HG02588 (cell line): ENCODE data around the gene TMEM208.

Experiments used
- ATAC-seq: cut with Tn5 transposase; IDR thresholded peaks from one replicate; pipeline ENCODE4 v1.9.1; 2021; ENCODE audit warnings: mild to moderate bottlenecking, moderate library complexity; ENCODE audit not compliant: unreplicated experiment

The TMEM208 gene

DNA sequence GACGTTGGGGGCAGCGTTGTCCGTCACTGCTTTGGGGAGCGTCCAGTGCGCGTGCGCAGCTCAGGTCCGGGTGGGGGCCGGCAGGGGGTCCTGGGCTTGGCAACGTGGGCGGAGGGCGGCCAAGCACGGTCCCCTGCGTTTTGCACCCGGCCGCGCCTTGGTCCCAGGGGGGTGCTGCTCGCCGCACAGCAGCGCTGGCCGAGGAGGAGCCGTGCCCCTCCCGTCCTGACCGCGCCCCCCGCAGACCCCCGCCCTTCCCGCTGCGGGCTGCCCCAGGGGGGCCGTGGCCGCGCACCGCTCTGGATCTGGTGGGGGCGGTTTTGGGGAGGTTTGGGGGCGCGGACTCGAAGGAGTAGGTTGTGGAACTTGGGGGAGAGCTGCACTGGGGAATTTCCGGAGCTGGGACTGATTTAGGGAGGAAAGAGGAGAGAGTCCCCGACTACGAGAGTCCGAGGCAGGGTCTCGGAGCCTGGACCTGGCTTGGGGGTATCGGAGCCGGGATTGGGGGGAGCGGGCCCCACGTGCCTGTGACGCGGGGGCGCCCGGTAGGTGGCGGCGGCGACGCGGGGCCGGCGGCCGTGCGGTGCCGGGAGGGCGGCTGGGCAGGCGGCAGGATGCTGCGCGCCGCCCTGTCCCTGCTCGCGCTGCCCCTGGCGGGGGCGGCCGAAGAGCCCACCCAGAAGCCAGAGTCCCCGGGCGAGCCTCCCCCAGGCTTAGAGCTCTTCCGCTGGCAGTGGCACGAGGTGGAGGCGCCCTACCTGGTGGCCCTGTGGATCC is 21.7 kb downstream of the TMEM208 start, which contains the start of gene SLC9A5:
Gene SLC9A5, plus strand, starts transcription at position 579 of the 777 bp plus-strand sequence. Its CDS starts 36 bp downstream, at position 615.
- ATAC-seq: no peak

DNA sequence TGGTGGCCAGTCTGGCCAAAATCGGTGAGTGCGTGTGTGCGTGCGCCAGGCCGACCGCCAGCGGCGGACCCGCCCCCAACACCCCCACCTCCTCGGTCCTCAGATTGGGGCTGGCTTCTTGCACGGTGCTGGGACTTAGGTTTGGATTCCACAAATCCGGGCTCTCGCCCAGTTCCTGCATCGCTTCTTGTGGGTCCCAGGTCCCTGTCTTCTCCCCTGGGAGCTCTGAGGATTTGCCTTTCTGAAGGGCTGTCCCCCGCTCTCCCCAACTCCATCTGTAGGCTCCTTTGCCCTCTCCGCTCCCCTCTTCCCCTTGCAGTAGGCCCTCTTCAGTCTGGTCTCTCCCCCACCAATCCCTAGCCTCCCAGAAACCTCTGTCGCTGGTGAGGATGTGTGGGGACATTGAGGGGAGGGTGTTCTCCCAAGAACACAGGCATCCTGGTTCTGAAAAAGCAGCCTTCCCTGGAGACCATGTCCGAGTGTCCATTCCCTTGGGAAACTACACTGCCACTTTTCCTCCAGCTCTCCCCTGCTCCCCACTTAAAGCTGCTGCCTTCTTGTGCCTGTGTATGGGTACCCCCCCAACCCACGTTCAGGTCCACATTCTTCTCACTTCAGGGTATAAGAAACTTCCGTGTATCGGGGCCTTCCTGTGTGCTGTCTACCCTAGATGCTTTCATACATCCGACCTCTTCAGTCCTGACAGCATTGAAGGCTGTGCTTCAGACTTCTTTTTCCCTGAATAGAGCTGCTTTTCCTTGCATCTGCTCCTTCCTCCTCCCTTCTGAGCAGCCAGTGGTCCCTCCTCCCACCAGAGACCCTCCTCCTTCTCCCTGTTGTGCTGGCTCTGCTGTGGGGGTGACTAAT is 22.5 kb downstream of the TMEM208 start:
- no peak for ATAC-seq

- ATAC-seq: no peak
Measured at GRCh38 chr16:67250045-67250327, 23.1 kb downstream of the TMEM208 start.

DNA sequence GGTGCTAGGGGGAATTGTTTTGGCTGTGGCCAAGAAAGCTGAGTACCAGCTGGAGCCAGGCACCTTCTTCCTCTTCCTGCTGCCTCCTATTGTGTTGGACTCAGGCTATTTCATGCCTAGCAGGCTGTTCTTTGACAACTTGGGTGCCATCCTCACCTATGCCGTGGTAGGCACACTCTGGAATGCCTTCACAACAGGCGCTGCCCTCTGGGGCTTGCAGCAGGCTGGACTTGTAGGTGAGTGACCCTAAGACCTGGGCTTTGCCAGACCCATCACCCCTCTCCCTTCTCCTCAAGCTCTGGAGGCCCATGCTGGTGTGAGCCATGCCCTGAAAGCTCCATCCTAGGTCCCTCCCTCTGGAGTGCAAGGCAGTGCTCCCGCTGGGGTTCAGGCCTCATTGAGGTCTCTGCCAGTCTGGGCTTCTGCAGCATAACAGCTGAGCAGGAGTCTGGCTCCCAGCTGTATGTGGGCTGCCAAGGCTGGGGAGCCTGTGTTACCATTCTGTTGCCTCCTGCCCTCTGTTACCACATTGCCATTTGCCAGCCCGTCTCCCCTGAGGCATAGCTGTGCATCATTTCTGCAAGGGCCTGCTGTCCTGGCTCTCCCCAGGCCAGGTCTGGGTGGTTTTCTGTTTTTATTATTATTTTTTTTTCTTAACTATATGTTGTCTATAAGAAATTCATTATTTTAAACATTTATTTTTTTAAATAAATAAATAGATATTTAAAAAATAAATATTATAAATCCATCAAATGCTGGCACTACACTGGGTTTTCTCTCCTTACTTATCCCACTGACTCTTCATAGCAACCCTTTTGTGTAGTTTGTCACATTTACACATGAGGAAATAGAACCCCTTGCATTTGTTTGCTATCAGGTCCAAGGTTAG is 25.9 kb downstream of the TMEM208 start:
- ATAC-seq: no peak

DNA sequence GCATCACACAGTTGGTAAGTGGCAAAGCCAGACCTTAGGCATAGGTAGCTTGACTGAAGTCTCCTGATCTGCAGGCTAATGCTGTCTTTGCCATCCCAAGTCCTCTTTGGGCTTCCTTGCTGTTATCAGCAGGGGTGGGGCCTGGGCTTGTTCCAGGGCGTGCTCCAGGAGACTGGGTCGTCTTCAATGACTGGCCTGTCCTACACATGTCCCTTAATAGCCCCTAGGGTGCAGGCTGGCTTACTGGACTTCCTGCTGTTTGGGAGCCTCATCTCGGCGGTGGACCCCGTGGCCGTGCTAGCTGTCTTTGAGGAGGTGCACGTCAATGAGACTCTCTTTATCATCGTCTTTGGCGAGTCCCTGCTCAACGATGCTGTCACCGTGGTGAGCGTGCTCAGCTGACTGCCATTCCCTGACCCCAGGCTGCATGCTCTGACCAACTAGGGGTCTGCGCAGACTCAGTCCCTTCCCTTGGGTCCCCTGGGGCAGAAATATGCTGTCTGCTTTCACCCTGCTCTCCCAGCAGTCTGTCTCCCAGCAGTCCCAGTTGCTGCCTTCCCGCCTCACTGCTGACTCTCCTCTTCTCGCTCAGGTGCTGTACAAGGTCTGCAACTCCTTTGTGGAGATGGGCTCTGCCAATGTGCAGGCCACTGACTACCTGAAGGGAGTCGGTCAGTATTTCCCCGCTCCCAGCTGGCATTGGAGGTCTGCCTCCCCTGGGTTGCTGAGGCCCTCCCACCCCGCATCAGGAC is 28.0 kb downstream of the TMEM208 start:
- ATAC-seq: no peak

GRCh38 chr16:67255553-67256221 is 28.8 kb downstream of the TMEM208 start:
- ATAC-seq: no peak

GRCh38 chr16:67256701-67257230 is 29.8 kb downstream of the TMEM208 start:
- no peak for ATAC-seq

DNA sequence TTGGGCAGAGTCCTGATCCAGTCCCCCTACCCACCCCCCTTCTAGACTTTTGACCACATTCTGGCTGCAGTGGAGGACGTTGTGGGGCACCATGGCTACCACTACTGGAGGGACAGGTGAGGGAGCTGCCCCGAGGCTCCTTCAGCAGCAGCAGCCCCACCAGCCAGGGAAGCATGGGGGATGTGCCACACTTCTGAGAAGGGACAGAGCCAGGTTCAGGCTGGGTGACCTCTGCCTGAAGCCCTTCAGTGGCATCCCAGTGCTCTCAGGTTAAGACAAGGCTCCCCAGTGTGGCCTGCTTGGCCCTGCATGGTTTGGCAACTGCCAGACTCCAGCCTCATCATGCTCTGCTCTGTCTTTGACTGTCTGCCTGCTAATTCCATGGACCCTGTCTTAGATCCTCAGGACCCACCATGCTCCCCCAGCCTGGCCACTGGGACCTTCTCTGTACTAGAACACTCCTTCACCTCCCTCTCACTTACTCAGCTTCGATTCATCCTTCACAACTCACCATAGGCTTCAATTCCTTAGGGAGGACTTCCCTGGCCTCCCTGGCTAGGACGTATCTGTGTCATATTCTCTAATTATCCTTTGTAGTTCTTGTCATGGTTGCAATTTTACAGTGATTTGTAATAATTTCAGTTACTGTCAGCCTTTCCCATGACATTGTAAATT is 30.7 kb downstream of the TMEM208 start:
- no peak for ATAC-seq

GRCh38 chr16:67258161-67258835 is 31.4 kb downstream of the TMEM208 start:
- ATAC-seq: no peak

- ATAC-seq: no peak
Measured at GRCh38 chr16:67259705-67260104, 32.8 kb downstream of the TMEM208 start.

DNA sequence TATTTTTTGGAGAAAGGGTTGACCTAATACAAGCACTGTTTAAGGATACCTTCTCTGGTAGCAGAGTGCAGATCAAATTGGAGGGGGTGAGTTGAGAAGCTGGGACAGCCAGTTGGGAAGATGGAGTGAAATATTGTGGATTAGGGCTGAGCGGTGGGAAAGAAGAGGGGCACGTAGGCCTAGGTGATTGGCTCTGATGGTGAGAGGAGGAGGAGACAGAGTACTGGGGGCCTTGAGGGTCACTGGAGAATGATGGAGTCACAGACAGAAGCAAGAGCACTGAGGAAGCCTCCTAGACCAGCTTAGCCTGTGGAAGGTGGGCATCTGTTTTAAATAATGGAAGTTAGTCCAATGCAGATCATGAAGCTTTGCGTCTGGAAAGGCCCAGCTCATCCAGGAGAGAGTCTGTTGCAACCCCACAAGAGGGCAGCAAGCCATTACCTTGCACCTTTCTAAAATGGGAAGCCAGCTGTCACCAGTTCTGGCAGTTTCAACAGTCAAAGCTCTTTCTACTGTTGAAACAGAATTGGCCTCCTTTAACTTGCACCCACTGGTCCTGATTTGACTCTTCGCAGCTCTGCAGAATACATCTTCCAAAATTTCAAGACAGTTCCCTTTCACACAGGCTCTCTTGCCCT is 33.6 kb downstream of the TMEM208 start:
- ATAC-seq: no peak

DNA sequence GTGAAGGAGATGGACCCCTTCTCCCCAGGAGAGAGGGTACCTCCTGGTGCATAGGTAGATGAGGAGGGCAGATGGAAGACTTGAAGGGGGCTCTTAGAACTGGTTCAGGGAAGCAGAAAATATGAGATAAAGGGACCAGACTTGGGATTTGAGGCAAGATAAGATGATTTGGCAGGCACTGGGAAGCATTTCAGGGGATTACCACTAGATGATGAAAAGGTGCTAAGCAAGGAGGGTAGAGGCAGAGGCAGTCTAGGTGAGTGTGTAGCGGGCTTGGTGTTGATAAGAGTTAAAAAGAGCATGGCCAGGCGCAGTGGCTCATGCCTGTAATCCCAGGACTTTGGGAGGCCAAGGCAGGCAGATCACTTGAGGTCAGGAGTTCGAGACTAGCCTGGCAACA is 36.3 kb downstream of the TMEM208 start:
- ATAC-seq: no peak

GRCh38 chr16:67264277-67264676 is 37.3 kb downstream of the TMEM208 start:
- ATAC-seq: no peak

DNA sequence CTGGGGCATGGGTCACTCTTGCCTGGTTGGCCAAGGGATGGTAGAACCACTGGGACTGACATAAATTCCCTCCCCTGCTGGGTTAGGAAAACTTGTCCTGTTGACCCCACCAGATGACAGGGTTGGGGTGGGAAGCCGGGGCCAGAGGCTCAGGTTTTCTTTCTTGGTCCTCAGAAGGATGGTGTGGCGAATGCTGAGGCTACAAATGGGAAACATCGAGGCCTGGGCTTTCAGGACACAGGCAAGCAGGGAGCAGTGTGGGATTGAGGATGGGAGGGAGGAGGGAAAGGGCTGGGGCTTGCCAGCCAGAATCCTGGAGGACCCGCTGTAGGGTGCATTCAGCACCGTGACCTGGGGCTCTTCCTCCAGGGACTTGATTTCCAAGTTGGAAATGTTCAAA is 37.9 kb downstream of the TMEM208 start:
- ATAC-seq: no peak

- no peak for ATAC-seq
Measured at GRCh38 chr16:67265834-67266233, 38.9 kb downstream of the TMEM208 start.

DNA sequence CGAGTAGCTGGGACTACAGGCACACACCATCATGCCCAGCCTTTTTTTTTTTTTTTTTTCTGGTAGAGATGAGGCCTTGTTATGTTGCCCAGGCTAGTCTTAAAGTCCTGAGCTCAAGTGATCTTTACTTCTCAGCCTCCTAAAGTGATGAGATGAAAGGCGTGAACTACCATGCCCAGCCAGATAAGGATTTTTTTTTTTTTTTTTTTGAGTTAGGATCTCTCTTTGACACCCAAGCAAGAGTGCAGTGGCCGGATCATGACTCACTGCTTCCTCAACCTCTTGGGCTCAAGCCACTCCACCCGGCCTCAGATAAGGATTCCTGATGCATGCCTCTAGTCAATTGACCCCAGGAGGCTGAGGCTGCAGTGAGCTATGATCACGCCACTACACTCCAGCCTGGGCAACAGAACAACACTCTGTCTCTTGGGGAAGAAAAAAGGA is 41.2 kb downstream of the TMEM208 start:
- ATAC-seq: no peak

DNA sequence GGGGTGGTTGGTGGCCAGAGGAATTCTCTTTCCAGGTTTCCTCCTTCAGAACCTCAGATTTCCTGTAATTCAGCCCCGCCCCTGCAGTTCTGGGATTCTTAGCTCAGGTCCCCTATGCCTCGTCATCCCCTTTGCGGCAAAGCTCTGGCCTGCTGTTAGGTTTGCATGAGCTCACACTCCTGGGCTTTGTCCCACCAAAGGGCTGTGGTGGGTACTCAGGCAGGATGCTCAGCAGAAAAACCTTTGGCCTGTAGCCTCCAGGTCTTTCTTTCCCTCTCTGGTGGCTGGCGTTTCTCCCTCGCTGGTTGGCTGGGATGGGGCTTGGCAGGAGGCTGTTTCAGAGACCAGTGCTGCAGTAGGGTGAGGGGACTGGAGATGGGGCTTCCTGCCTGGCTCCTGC is 42.8 kb downstream of the TMEM208 start:
- ATAC-seq: no peak

DNA sequence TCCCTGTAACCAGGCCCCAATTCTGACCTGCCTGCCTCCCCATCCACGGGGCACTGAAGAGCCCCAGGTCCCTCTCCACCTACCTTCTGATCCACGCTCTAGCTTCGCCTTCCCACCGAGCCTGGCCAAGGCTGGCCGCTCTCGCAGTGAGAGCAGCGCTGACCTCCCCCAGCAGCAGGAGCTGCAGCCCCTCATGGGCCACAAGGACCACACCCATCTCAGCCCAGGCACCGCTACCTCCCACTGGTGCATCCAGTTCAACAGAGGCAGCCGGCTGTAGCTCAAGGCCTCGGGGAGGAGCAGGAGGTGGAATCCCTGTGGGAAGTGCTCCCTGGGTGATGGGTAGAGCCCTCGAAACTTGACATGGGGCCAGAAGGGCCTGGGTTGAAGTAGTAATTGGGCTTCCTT is 44.0 kb downstream of the TMEM208 start:
- no peak for ATAC-seq
